ENCODE results near the gene HEXB.

HEXB gene

GRCh38 chr5:74761241-74761640, 76.2 kb downstream of the HEXB start:
- DNase-seq: no peak

GRCh38 chr5:74762599-74762998, 77.6 kb downstream of the HEXB start:
- no peak for DNase-seq

- DNase-seq: no peak
Observed at GRCh38 chr5:74763504-74763903, 78.5 kb downstream of the HEXB start.

- no peak for DNase-seq
Observed at GRCh38 chr5:74765201-74765600, 80.2 kb downstream of the HEXB start.

GRCh38 chr5:74765929-74766328, 80.9 kb downstream of the HEXB start:
- no peak for DNase-seq

- DNase-seq: no peak
Observed at GRCh38 chr5:74766418-74766848, 81.4 kb downstream of the HEXB start.

- DNase-seq: peak; percentile 60
Observed at GRCh38 chr5:74766849-74767578, 82.0 kb downstream of the HEXB start, which contains the start of the genes GFM2 and NSA2. Gene GFM2 (minus strand): TSS chr5:74767117. CDS start chr5:74763742, 3,375 bp downstream. Gene NSA2 (plus strand): TSS chr5:74767249. CDS start chr5:74767361, 112 bp downstream.

GRCh38 chr5:74767579-74767913, 82.5 kb downstream of the HEXB start:
- DNase-seq: no peak

All from DMS79 (cell line).